Mammary epithelial cell (primary cell): ENCODE data around the gene ABHD15.
"Not testable (repeated sequence)": the region's sequence is repeated elsewhere in the genome, so short reads cannot be mapped to it uniquely, and the experiment has no call there.

ENCODE experiments used
- CTCF ChIP-seq, 2 donors: IDR thresholded peaks in 1 of 2; conservative IDR thresholded peaks in 1 of 2; 2 replicates each; pipeline ENCODE4 v1.5.1; 2011 to 2012; ENCODE audit warnings: inconsistent platforms in 2 of 2, low read length in 2 of 2, mild to moderate bottlenecking in 2 of 2, control low read depth in 1 of 2, low read depth in 1 of 2; ENCODE audit not compliant: insufficient read depth in 1 of 2; ENCODE audit errors: extremely low read depth in 1 of 2
- EZH2 ChIP-seq: IDR thresholded peaks from 2 replicates; pipeline ENCODE4 v1.6.1; 2012; ENCODE audit warnings: low read length, inconsistent platforms, borderline replicate concordance

GRCh38 chr17:29558139-29558538 lies 8.7 kb downstream of the ABHD15 start:
- not testable (repeated sequence) for TF ChIP-seq CTCF (conservative IDR thresholded peaks at IDR 0.05 in 1 of 2, IDR thresholded peaks at IDR 0.05 in 1 of 2; ENCODE audit: extremely low read depth in 1 of 2, insufficient read depth in 1 of 2, low read depth in 1 of 2, low read length in 2 of 2); EZH2
